ENCODE data around the gene RALGPS1. TPM values are rescaled to one million over a fixed set of nuclear protein-coding genes. Genes with fewer than 3 reads are reported as not detected.

RALGPS1 gene
- total RNA-seq, 1 experiment from 2014 or later = 18.6 TPM

GRCh38 chr9:127051881-127052595, 137.5 kb downstream of the RALGPS1 start:
- H2AK5ac ChIP-seq (ENCODE audit: insufficient read length, low read length) = no peak overlapping the region
- DNase-seq = no peak
- no peak overlapping the region for H3K56ac ChIP-seq (ENCODE audit: insufficient read length, low read depth, low read length)
- TF ChIP-seq CTCF (conservative IDR thresholded peaks at IDR 0.05) = no peak
- H2BK120ac ChIP-seq (ENCODE audit: low read depth, low read length, poor library complexity, severe bottlenecking) = no peak overlapping the region
- H2BK5ac ChIP-seq (ENCODE audit: insufficient read length, low read length) = no peak overlapping the region
- no peak overlapping the region for H4K8ac ChIP-seq (replicated peaks; ENCODE audit: insufficient read length, low read depth, low read length)
- no peak overlapping the region for H2AFZ ChIP-seq (ENCODE audit: low read length)
- Mint-ChIP-seq H3K4me1 (no peaks in the 10 kb centered on the region; a peak in 1 of 4 replicates), H3K27me3 (ENCODE audit: low read depth) (no peaks in the 10 kb centered on the region; the same call in 1 of the 2 replicates), H3K27ac (no peak overlapping the region), H3K9me3 (no peaks in the 10 kb centered on the region), H3K36me3 (ENCODE audit: insufficient read depth in 1 of 3, low read depth in 3 of 3) (0 out of 7 replicates have a peak, but pooled peaks cover 0 to 5% (median 0%) of the 10 kb centered on the region in 3 experiments), H3K4me3 (no peak overlapping the region)
- H2BK12ac ChIP-seq (ENCODE audit: insufficient read length, low read depth, low read length) = no peak overlapping the region
- no peaks in the 10 kb centered on the region for H3K9me3 ChIP-seq (ENCODE audit: control insufficient read depth, low read depth, low read length)
- no peaks in the 10 kb centered on the region for H3K27me3 ChIP-seq (ENCODE audit: insufficient read depth, low read length)
- H3K23me2 ChIP-seq (ENCODE audit: insufficient read length, low read depth, low read length, poor library complexity, severe bottlenecking) = no peaks in the 10 kb centered on the region
- H3K79me1 ChIP-seq (ENCODE audit: insufficient read depth, low read depth, low read length, poor library complexity, severe bottlenecking) = no peaks in the 10 kb centered on the region
- H3K79me2 ChIP-seq (ENCODE audit: insufficient read depth, low read length) = peaks cover 2% of the 10 kb centered on the region; the same call in 1 of the 2 replicates
- no peak overlapping the region for H3K9ac ChIP-seq (ENCODE audit: extremely low read depth, insufficient read length, low read length)
- no peak overlapping the region for H3K4ac ChIP-seq (ENCODE audit: low read depth, low read length)
- H4K5ac ChIP-seq (ENCODE audit: insufficient read length, low read depth, low read length) = no peak overlapping the region
- H4K91ac ChIP-seq (ENCODE audit: insufficient read length, low read depth, low read length) = no peak overlapping the region
- no peak overlapping the region for H2BK15ac ChIP-seq (ENCODE audit: low read depth, low read length)
- no peak overlapping the region for H3K18ac ChIP-seq (ENCODE audit: insufficient read length, low read depth, low read length)
- H3K27ac ChIP-seq (ENCODE audit: insufficient read length, low read depth, low read length) = no peak overlapping the region
- H3K4me2 ChIP-seq (ENCODE audit: insufficient read depth, insufficient read length, low read length) = no peak overlapping the region
- no CpG with 5 or more reads among the region's 8 CpGs for WGBS (ENCODE audit: extremely low coverage, insufficient read length, low lambda C conversion rate)
- H3K4me1 ChIP-seq (ENCODE audit: insufficient read depth, low read length) = no peaks in the 10 kb centered on the region
- H3K14ac ChIP-seq (ENCODE audit: insufficient read depth, low read length) = no peak overlapping the region
- no peak overlapping the region for H2BK20ac ChIP-seq (ENCODE audit: low read depth, low read length, poor library complexity, severe bottlenecking)
- no peak overlapping the region for H3T11ph ChIP-seq (ENCODE audit: low read length)
- no peak overlapping the region for H3K23ac ChIP-seq (ENCODE audit: insufficient read length, low read depth, low read length)
- no peaks in the 10 kb centered on the region for H4K20me1 ChIP-seq (ENCODE audit: control insufficient read depth, insufficient read depth, insufficient read length)

Data from H9 (cell line).